Activated gamma-delta T cell treated with Interleukin-2 at 50 U/mL for 16 hours (primary cell): ENCODE results near the gene ONECUT3.
A peak's percentile ranks its signal among the peaks of the same experiment; 100 is the strongest.

Experiments
- DNase-seq: peaks from one replicate; pipeline ENCODE4 v3.0.0-alpha.2; 2020

ONECUT3 gene

DNA sequence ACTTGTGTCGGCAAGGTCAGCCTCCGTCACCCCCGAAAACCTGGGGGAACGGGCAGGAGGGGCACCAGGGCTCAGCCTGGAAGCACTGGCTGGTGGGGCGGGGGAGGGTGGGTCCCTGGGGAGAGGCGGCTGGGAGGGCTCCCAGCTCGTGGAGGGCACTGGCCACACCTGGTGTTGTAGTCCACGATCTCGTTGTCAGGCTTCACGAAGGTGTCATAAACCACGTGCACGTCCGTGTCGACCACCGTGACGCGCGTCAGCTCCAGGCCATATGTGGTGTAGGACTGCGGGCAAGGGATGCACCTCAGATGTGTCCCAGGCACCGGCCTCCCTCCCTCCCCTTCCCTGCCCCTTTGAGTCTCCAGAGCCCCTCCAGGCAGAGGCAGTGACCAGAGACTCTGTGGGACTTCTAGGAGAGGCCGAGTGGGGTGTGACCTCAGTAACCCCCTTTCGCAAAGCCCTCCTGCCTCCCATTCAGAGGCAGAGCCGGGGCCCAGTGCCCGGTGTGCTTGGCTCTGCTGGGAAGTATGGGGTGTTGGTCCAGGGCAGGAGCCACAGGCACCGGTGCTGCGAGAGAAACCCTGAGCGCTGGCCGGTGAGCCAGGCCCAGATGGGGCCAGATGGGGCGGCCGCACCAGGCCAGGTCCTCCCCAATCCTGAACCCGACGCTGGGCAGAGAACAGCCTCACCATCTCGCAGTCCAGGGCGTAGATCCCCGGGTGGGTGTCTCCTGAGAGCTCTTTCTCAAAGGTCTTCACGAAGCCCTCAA, 63.4 kb downstream of the ONECUT3 start:
- no peak for DNase-seq

DNA sequence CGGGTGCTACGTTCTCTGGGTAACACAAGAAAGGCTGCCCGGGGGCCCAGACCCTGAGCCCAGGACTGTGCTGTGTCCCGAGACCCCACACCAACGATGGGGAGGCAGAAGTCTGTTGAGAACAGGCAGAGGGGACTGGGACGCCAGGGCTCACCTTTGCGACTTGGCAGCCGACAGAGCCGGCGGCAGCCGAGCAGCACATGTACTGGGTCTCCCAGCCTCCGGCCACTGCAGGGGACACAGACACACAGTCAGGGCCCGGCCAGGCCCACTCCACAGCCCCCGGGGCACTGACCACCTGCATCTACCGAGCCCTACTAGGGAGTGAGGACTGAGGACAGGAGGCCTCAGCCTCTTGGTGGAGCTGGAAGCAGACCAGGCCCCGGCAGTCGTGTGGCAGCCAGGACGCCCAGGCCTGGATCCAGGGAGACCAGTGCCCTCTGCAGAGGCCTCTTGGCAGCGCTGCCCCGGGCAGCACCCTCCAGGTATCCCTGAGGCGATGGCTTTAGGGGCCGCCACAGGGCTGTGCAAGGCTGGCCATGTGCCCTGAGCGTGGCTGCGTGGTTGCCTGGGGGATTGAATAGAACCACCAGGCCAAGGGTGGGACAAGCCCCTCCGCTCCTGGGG, 64.4 kb downstream of the ONECUT3 start:
- no peak for DNase-seq

GRCh38 chr19:1818549-1819195, 65.4 kb downstream of the ONECUT3 start:
- no peak for DNase-seq

GRCh38 chr19:1819341-1820255, 66.3 kb downstream of the ONECUT3 start:
- no peak for DNase-seq

DNA sequence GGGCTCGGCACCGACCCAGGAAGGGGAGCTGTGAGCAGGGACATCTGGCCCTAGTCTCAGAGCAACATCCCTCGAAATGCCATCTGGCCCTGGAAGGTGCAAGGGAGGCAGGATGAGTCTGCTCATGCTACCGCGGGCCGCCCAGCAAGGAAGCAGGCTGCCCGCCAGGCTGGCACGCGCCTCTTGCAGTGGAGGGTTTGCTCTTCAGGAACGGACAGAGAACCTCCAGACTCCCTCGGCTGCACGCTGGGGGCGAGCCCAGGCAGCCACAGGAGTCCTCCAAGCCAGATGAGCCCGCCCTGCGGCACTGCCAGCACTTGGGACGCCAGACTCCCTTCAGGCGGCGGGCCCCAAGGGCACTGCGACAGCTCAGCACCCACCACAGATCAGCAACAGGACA, 68.9 kb downstream of the ONECUT3 start:
- no peak for DNase-seq

DNA sequence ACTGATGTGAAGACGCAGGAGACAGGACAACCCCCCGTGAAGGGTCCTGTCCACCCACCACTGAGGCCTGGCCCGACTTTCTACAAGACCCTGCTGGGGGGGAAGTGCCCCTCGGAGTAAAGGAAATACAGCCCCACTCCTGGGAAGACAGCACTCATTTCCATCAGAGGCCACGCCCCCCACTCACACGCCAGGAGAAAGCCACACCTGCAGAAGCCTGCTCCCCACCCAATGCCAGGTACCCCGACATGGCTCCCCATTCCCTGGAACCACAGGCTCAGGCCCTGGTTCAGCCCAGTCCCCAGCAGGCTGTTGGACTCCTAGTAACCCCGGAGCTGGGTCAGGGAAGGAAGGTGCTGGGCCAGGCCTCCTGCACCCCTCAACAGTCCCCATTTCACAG, 69.7 kb downstream of the ONECUT3 start:
- DNase-seq = no peak

GRCh38 chr19:1823539-1824251, 70.4 kb downstream of the ONECUT3 start:
- no peak for DNase-seq

DNA sequence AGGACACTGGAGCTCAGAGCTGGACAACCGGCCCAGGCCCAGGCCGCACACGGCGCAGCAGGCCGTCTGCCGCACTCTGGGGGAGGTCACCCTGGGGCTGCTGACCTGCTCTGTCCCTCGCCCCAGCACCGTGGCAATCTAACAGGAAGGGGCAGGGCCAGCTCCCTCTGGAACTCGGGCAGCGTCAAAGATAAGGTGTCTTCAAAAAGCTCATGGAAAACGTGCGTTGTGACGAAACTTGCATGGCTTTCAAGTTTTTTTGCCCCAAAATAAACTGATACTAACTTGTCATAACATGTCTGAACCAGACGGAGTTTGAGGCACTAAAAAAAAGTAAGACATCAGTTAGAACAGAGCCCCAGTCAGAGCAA, 70.9 kb downstream of the ONECUT3 start:
- DNase-seq = no peak

DNA sequence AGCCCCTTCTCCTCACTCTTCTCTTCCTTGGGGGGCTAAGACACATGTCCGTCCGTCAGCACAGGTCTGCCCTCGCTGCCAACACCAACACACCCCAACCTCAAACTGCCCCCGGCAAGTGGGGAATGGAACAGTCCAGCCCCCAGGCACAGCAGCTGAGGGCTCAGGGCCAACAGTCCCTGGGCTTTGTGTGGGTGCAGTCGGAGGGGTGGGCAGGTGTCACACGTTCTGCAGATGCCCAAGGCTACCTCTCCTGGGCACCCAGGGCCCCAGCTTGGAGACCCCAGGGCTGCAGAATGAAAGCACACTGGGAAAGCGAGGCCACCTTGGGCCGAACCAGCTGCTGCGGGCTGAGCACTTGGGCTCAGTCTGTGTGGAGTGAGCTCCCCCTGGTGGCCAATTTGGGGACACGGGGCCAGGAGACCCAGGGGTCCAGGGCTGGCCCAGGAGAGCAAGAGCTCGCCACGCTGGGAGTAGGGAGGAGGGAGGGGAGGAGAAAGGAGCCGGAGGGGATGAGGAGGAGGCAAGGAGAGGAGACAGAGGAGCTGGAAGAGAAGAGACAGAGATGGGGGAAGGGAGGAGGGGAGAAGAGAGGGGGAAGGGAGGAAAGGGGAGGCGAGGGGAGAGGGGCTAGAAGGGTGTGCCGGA, 72.7 kb downstream of the ONECUT3 start:
- DNase-seq = peak; percentile 80

DNA sequence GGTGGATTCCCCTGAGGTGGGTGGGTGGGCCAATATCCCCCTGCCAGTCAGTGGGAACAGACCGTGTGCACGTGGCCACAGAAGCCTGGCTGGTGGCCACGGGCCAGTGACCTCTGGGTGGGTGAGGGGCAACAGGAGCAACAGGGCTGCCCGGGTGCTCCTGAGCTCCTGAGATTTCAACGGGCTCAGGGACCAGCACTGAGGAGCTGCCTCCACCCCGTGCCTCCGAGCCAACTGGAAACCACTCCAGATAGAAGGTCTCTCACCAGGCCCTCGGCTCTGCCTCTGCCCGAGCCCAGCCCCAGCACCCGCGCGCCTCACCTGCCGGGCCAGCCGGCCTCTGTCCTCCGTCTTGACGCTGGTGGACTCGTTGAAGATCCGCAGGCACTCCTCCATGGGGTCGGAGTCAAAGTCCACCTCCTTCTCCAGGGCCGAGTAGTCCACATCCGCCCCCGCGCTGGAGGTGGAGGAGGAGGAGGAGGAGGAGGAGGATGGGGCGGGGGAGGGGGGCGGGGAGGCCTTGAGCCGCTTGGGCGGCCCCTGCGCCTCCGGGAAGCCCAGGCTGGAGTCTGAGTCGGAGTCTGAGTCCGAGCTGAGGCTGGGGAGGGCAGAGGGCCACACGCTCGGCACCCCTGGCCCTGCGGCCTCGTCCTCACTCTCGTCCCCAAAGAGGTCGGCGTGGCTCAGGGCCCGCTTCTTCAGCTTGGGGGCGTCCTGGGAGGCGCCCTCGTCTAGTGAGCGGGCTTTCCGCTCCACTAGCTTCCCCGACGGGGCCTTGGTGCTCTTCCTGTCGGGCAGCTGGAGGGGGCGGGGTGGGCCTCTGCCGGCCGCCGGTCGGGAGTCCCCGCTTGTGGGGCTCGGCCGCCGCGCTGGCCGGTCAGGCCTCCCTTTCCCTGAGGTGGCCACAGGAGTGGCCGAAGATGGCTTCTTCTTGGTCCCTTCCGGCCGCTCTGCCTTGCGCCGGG, 73.5 kb downstream of the ONECUT3 start:
- no peak for DNase-seq

GRCh38 chr19:1827566-1828278, 74.4 kb downstream of the ONECUT3 start:
- no peak for DNase-seq

DNA sequence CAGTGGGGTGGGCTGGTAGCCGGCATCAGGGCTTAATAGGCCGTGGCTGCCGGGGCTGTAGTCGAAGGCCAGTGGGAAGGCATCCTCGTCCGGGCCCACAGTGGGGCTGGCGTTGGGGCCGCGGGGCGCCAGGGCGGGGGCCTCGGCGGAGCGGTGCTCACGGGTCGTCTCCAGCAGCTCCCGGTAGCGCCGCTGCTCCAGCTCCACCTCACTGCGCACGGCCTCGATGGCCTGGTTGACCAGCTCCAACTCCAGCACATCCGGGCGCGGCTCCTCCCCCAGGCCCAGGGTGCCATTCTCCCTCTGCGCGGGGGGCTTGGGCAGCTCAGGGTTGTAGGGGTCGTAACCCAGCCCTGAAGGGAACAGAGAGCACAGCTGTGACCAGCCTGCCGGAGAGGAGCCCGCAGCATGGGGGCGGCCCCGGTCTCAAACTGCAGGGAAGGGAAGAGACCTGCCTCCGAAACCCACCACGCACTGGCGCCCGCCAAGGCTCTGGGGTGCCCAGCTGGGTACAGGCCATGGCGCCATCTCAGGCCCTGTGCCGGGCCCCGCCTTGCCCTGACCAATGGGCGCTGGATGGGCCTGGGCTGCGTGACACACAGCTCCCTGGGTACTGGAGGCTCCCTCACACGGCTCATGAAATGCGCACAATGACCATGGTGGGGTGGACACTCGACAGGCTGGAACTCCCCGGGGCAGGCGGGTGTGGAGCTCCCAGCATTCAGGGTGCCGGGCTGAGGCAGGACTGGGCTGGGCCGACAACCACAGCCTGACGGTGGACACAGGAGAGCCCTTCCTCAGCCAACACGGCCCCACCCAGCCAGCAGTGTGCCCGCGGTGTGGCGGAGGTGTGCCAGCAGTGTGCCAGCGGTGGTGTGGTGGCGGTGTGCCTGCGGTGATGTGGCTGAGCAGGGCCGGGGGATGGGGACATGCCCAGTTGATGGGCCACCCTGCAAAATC, 75.3 kb downstream of the ONECUT3 start:
- DNase-seq = no peak

DNA sequence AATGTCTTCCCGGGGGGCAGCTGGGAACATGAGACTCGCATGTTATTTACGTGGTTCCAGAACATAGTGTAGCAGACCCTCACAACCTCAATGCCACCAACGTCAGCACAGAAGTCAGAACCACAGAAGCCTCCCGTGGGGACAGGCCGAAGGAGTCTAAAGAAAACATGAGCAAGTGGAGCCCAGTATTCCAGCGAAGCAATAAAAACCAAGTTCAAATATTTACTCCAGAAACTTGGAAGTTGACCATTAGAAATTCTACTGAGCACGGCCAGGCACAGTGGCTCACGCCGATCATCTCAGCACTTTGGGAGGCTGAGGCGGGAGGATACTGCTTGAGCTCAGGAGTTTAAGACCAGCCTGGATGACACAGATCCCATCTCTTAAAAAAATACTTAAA, 76.7 kb downstream of the ONECUT3 start:
- DNase-seq = no peak

GRCh38 chr19:1830568-1830967, 77.3 kb downstream of the ONECUT3 start:
- DNase-seq = no peak
